HG03342 (cell line): ENCODE measurements around the gene BBX.
"Not testable (repeated sequence)": the region's sequence is repeated elsewhere in the genome, so short reads cannot be mapped to it uniquely, and the experiment has no call there.

ENCODE experiments used
- ATAC-seq: cut with Tn5 transposase; IDR thresholded peaks from one replicate; pipeline ENCODE4 v1.9.1; 2021; ENCODE audit warnings: mild to moderate bottlenecking, moderate library complexity; ENCODE audit not compliant: unreplicated experiment

BBX gene

DNA sequence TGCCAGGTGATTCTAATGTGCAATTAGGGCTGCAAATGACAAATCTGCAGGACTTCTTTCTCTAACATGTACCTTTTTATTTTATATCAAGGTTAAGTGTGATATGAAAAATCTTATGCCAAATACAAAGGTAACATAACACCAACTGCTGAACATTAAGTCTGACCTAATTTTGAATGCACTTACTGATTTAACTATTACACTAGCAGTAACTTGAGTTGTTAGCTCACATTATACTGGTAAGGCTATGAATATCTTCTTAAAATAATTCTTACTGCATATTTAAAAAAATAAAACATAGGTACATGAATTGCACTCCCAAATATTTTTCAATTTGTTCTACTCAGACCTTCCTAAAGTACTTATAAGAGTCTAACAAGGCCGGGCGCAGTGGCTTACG lies 308.8 kb downstream of the BBX start:
- ATAC-seq: no peak

DNA sequence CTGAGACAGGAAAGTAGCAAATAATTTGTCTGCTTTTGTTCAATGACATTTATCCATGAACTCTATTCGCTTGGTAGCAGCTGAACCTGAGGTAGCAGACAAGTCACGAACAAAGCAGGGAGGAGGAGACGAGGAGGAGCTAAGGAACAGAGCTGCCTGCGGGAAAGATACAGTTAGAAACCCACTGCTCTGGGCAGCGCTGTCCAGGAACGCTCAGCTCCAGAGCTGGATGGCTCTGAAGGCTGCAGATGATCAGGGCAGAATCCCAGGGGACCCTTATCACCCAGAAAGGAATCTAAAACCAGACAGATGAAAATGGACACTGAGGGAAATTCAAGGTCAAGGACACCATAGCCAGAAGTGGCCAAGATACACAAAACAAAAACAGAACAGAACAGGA lies 310.3 kb downstream of the BBX start:
- ATAC-seq: no peak

DNA sequence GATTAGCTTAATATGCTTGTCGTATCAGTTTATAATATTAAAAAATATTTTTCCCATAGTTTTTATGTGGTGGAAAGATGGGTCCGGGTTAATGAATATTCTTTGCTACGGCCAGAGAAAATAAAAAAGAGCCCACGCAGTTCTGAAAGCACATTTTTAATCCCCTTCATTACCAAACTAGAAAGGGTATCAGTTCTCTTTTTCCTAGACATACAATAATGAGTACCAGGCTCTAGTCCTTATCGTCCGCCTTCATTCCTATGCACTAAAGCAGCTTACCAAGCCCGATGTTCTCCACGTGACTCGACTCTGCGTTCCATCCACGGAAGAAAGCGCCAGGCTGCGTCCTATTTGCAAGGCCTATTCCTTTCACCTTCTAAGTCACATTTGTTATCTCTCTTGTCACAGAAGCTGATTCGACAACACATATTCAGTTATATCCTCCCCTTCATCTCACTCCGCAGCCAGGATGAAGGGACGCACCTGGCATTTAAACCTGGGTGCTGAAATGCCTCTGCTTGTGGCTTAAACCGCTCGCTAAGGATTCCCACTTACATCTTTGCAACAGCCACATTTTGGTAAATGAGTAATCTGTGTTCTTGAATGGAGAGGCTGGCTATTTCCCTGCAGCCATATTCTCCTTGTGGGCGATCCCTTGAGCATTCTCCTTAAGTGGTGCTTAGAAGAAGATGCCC lies 311.1 kb downstream of the BBX start:
- ATAC-seq: no peak

DNA sequence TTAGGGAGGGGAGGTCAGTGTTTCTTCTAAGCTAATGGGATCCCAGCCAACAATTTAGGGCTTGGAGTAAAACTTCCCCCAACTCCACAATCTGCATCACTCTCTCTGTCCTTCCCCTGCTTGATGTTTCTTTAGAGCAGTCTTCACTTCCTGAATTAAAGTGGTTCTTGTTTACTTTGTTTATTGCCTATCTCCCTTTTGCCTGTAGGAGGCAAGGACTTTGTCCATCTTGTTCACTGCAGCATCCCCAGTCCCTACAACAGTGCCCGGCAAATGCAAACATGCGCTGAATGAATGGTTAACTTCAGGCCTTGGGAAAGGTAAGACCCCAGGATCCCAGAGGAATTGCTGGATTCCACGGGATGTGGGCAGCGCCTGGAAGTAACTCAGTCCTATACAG lies 312.2 kb downstream of the BBX start:
- ATAC-seq: not testable (repeated sequence)

DNA sequence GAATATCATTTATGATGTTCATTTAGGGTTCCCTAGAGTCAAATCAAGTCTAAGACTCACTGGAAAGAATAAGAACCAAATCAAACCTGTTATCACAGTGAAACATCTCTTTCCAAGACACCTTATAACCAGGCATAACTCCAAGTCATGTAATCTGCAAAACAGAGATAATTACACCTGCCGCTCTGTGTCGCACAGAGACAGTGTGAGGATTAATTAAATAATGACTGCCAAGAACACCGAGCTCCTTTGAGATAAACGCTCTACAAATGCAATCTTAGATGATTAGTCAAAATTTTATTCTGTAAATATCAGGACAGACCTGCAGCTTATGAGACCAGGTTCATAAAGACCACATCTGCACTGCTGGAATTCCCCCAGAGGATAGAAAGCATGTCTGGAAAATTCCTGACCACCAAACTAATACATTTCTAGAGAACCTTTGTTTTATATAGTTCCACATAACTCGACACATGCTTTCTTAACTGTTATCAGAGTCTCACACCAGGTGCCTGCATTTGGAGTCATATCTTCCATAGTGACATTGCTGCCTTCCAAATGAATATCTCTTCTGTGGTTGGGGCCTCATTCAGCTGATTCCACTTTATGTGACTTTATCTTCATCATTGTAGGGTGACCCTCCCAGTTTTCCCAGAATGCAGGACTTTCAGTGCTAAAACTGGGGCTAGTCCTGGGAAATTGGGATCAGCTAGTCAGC lies 315.3 kb downstream of the BBX start:
- no peak for ATAC-seq

- no peak for ATAC-seq
Observed at GRCh38 chr3:107841831-107842230, 319.1 kb downstream of the BBX start.

DNA sequence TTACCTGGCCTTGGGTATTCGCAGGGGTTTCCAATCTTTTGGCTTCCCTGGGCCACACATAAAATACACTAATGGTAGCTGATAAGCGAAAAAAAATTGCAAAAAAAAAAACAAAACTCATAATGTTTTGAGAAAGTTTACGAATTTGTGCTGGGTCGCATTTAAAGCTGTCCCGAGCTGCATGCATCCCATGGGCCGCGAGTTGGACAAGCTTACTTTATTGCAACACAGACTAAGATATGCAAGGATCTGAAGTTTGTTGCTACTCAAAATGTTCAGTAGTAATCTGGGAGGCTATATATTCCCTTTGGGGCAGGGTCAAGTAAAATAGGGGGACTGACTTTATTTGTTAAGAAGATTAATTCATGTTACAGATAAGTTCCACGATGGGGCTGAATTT lies 320.2 kb downstream of the BBX start:
- no peak for ATAC-seq

- no peak for ATAC-seq
Observed at GRCh38 chr3:107845380-107846278, 322.9 kb downstream of the BBX start.

DNA sequence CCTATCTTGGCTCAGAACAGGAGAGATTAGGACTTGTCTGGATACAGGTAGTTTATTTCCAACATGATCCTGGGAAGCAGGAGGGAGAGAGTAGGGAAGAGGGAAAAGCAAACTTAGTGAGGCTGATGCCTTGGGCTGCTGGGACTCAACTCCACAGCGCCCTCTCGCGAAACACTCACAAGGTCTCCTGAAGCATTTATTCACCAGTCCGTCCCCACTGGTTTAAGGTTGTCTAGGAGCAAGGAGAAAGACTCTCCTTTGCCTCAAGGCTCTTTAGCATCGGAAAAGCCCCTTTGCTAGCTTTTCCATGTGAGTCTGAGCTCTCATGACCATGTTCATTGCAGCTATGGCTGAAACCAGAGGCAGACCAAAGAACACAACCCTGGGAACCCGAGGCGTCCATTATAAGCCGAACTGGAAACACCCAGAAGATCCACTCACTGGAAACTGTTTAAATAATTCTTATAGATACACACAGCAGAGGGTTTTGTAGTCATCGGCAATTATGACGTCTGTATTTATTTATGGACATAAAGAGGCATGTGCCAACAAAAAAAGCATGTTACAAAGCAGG lies 323.6 kb downstream of the BBX start:
- ATAC-seq: no peak

DNA sequence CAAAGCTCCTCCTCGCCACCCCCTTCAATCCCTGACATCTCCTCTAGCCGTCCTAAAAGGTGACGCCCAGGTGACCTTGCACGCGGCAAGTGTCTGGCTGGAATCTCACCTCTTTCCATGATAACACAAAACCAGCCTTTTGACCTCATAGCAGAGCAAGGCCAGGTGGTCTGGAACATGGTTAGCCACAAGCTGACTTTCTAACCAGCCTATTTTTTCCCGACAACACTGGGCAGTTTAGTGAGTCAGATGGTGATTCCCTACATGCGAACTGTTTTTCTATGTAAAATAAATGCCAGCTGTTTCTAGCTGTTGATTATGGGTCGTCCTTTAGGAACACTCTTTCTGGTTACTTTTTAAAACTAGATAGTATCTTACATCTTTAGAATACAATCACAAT lies 325.0 kb downstream of the BBX start:
- ATAC-seq: no peak

- ATAC-seq: no peak
Observed at GRCh38 chr3:107848351-107848915, 325.7 kb downstream of the BBX start.

DNA sequence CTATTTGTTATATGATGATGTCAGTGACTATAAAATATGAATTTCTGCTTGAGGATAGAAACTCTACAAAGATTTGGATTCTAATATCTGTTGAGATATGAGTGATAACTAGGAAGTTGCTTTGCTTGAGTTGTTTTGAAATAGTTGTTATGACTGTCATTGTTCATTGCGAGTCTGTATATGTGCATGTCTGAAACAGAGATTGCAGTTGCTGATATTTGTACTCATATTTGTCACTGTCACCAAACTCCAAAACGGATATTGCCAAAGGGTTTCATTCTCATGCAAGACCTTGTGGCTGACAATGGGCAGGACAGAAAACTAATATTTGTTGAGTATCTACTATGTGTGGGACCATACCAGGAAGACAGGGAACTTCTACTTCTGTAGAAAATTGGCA lies 327.9 kb downstream of the BBX start:
- ATAC-seq: peak; percentile 64

DNA sequence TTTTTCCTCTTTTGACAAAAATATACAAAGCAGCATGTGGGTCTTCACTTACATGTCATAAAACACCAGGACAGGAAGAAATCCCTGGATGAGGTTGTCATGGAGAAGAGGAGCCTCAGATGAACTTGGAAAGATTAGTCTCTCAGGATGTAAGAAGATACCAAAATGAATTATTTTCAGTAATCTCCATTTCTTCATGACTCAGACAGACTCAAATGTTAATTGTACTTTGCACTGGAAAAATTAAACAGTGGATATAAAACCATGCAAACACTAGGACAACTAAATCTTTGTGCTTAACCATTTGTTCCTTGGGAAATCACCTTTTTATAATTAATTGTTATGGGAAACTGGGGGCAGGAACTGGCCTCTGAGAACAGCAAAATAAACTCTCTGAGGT lies 331.1 kb downstream of the BBX start:
- ATAC-seq: no peak

DNA sequence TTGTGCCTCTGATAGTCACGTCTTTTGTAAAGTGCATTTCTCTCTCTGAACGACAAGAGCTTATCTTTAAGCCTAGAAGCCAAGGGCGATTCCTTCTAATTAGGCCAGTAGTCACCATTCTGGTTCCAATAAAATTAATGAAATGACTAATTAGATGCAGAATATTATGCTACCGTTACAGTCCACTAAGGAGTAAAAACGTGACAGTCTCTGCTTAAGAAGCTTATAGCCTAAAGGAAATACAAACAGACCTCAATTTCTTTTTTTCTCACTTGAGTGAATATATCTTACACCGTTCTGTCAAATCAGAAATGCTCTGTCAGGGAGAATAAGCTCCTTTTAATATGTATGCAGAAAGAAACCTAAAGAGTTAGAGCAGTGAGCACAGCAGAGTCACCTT lies 332.0 kb downstream of the BBX start:
- ATAC-seq: no peak

DNA sequence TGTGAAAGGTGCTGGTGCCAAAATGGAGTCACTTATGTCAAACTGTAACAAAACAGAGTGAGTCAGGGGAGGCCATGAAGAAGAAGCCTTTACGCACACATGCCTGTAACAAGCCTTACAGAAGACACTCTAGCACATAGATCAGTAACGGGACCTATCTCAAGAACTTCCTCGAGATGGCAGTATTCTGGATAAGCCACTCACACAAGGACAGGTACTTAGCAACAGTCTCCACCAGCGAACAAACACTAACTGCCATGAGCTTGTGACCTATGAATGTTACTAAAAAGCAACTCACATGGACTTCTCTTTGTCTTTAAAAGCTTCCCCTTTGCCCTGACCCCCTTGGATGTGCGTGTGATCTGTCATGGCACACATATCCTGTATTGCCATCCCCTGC lies 332.9 kb downstream of the BBX start:
- ATAC-seq: peak; percentile 88

- no peak for ATAC-seq
Observed at GRCh38 chr3:107857854-107858253, 335.1 kb downstream of the BBX start.

DNA sequence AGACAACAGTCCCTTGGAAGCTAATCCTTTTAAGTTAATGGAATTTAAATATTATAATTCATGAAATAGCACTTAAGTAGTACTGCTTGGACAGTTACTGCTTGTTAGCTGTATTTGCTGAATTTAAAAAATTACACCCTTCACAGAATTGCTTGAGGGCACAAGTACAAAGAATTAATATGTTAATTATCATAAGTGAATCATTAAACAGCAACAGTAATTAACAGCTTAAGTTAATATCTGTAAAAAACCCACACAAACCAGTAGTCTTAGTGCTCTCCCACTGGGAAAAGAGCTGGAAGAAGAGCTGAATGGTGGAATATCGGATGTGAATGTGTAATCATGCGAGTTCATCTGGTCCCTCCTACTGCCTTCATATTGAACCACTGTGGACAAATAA lies 336.1 kb downstream of the BBX start:
- ATAC-seq: no peak
